Measurements from ENCODE around the gene UGT1A10.

GRCh38 chr2:233766416-233766815, 130.2 kb downstream of the UGT1A10 start:
- TF ChIP-seq, protein P1, sequence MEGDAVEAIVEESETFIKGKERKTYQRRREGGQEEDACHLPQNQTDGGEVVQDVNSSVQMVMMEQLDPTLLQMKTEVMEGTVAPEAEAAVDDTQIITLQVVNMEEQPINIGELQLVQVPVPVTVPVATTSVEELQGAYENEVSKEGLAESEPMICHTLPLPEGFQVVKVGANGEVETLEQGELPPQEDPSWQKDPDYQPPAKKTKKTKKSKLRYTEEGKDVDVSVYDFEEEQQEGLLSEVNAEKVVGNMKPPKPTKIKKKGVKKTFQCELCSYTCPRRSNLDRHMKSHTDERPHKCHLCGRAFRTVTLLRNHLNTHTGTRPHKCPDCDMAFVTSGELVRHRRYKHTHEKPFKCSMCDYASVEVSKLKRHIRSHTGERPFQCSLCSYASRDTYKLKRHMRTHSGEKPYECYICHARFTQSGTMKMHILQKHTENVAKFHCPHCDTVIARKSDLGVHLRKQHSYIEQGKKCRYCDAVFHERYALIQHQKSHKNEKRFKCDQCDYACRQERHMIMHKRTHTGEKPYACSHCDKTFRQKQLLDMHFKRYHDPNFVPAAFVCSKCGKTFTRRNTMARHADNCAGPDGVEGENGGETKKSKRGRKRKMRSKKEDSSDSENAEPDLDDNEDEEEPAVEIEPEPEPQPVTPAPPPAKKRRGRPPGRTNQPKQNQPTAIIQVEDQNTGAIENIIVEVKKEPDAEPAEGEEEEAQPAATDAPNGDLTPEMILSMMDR (IDR thresholded peaks at IDR 0.05; ENCODE audit: poor library complexity, severe bottlenecking), result no peak
- TF ChIP-seq RAD21 (conservative IDR thresholded peaks at IDR 0.05) (no peak), EZH2 (IDR thresholded peaks at IDR 0.05; ENCODE audit: borderline replicate concordance, insufficient read depth, low read length, poor library complexity, severe bottlenecking) (no peak), EP300 (conservative IDR thresholded peaks at IDR 0.05; ENCODE audit: poor library complexity, severe bottlenecking) (no peak)

All from neural cell (in vitro differentiated cells).